GM18507 (cell line): Measurements from ENCODE around the gene DLG5.

Experiments used
- DNase-seq: peaks from one replicate; pipeline ENCODE4 v3.0.0; 2011; ENCODE audit warnings: low read depth; ENCODE audit not compliant: insufficient read length; ENCODE audit errors: extremely low spot score
- FAIRE-seq: peaks from 2 replicates; lab custom pipeline; 2011; peaks lifted over from hg19 to GRCh38; lab: Jason Lieb, UNC

The DLG5 gene

GRCh38 chr10:77854115-77854514 lies 72.4 kb downstream of the DLG5 start:
- FAIRE-seq = no peak

GRCh38 chr10:77853256-77853655 lies 73.3 kb downstream of the DLG5 start:
- FAIRE-seq (no peak), DNase-seq (no peak)

More at GRCh38 chr10:77854115-77854514, 72.4 kb downstream of the DLG5 start:
- DNase-seq = no peak

DNA sequence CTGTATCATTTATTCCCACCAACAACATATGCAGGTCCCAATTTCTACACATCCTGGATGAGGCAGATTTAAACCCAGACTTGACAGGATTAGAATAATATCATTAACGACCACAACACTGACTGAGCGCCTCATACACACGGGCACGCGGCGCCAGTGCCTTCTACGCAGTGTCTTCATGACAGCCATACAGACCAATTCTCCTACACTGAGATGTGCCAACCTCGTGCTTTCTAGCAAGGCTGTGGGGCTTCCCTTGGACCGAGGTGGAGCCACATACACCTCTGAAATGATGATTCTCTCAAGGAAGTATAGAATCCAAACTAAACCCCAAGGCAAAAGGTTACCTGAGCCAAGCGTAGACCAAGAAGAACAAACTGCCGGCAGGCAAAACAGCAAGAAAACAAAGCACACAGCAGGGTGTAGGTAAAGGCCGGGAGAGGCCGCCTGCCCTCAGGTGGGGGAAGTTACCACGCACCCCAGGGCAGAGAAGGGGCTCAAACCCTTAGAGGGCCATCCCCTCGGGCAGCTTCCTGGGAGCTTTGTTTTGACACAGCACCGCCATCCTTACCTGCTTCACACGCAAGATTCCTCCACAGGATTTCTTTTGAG lies 75.8 kb downstream of the DLG5 start:
- DNase-seq (no peak), FAIRE-seq (no peak)

- FAIRE-seq = no peak
- no peak for DNase-seq
Measured at GRCh38 chr10:77849039-77849664, 77.4 kb downstream of the DLG5 start.

- FAIRE-seq = peak; percentile 79
- DNase-seq = peak; percentile 50
Measured at GRCh38 chr10:77846718-77847311, 79.7 kb downstream of the DLG5 start.

DNA sequence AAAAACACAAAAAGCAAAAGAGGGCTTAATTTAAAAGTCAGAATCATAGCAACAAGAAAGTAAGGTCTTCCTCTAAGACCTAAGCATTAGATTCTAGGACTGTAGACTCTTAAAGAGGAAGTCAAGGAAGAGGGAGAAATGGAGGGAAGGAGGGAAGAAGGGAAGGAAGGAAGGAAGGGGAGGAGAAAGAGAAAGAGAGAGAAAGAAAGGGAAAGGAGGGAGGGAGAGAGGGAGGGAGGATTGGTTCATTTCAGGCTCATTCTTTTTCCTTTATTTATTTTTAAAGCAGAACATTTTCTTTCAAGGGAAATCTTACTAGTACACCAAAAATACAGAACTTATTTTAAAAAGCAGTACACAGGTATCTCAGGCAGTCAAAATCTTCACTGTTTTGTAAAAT lies 81.1 kb downstream of the DLG5 start:
- DNase-seq (no peak), FAIRE-seq (no peak)

- no peak for DNase-seq
- FAIRE-seq = no peak
Measured at GRCh38 chr10:77844713-77845445, 81.7 kb downstream of the DLG5 start.

DNA sequence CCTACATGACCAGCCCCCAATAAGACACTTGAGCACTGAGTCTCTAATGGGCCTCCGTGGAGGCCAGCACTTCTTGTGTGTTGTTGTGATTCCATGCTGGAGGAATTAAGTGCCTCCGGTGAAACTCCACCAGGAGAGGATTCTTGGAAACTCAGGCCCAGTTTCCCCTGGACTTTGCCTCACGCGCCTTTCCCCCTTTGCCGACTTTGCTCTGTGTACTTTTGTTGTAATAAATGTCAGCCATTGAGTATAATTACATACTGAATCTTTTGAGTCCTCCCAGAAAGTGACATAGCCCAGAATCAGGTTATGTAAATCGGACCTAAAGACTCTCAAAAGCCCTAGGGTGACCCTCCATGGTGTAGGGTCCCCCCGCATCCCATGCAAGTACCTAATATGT lies 82.4 kb downstream of the DLG5 start:
- no peak for DNase-seq
- FAIRE-seq = no peak

DNA sequence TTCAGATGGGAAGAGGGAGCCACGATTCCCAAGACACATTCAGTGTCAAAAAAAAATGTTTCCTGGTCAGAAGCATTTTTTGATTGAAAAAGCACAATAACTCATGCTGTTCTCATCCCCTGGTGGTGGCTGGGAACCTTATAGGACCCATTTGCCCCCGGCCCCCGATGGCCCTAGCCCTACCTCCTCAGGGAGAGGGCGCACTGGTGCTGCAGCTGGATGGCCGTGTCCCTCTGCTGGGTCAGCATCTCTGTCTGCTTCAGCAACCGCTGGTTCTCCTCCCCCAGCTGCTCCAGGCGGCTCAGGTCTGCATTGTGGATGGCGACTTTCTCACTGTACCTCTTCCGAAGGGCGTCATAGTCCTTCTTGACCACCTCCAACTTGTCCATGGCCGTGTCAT lies 83.3 kb downstream of the DLG5 start:
- DNase-seq (no peak), FAIRE-seq (no peak)

- DNase-seq (no peak), FAIRE-seq (no peak)
Measured at GRCh38 chr10:77842652-77843212, 83.8 kb downstream of the DLG5 start.

GRCh38 chr10:77841711-77842375 lies 84.7 kb downstream of the DLG5 start:
- no peak for DNase-seq
- no peak for FAIRE-seq

DNA sequence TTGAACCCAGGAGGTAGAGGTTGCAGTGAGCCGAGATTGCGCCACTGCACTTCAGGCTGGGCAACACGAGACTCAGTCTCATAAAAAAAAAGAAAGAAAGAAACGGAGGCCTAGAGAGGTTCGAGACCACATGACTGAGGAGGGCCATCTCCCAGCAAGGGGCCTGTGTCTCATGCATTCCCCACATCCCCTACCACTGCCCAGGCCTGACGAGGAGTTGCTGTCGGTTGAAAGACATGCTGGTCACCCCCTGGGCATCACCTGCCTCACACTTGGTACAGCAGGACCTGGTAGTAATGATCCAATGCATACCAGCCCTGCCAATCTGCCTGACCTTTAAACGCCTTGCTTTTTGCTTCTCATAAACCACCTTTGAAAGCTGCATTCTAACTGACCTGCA lies 85.9 kb downstream of the DLG5 start:
- FAIRE-seq = no peak
- no peak for DNase-seq

DNA sequence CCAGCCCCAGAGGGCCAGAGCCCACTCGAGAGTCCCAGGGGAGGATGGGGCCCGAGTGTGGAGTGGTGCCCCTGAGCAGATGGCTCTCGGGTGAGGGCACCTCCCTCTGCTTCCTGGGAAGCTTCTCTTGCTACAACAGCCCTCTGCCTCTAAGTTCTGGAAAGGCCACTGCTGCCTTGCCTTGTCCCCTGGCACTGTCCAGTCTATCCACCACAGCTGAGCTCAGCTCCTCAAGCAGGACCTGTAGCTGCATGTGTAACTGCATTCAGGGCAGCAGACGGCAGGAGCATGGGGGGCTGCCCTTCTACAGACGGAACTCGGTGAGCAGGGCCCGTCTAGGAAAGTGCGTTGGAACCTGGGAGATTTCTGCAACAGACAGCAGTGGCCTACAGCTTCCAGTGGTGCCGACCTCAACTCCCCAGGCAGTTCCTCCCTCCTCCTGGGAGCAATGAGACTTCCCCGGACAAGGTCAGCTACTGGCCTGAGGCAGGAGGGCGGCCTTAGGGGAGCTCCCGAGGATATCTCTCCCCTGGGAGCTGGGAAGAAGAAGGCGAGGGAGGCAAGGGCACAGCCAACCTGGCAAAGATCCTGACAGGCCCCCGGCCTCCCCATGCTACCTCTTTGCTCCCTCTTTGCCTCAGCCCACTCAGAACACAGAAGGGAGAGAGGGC lies 88.5 kb downstream of the DLG5 start:
- DNase-seq = no peak
- FAIRE-seq = no peak

DNA sequence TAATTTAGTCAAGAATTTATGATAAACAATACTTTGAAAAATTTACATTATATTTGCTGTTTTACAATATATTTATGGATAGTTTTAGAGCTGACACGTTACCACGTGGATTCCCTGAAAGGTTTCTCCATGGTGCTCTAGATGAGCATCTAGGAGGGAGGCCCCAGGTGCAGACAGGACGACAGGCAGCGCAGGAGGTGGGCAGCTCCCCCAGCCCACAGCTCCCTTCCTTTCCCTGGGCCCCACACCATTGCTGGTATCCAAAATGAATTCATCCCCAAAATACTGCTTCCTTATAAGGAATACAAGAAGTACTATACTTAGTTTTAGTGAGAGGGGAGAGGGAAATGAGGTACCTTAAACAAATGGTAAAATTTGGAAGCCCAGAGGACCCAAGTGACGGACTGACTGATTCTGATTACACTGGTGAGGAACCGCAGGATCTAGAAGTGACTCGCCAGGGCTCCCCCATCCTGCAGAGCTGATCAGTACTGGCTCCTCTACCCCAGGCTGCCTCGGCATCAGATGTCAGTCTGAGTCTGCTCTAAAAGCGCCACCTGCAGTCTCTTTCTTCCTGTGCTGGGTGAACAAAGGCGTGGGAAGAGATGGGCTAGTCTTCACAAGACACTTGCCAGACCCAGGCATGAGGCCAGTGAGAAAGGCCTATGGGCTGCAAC lies 89.2 kb downstream of the DLG5 start:
- DNase-seq (peak; percentile 51), FAIRE-seq (peak; percentile 83)

DNA sequence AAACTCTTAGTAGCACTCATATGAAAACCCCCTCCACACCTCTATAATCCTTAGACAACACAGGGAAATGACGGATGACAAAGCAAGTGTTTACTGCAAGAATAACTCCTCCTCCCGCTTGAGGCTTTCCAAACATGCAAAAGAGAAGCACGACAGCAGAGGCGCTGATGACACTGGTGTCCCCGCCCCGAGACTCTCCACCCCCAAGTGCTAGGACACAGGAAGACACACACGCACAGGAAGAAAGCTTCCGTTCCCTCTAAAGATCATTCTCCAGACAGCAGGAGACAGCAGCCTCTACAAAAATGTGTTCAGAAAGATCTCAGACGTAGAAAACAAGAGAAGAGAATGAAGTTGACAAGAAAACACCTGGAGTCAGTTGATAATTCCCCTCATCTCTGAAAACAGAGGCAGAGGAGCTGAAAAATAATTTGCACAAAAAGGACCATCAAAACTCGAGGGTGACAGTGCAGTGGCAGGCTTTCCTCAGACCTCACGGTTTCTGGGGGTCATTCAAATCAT lies 90.2 kb downstream of the DLG5 start:
- FAIRE-seq = peak; percentile 55

DNA sequence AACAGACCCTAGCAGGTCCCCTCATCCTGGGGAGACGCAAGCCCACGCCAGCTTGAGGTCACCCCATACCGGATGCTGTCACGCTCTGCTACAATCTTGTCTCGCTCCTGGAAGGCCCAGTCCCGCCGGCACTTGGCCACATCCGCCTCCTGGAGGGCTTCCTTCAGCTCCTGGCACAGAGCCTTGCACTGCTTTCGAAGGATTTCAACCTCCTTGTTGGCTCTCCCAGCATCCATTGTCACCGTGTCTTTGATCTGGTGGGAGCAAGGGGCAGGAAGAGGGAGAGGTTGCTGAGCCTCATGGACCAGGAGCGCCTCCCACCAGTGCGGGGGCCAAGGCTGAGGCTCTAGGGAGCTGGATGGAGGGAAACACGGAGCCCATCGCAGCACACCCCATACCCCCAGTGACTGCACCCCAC lies 90.9 kb downstream of the DLG5 start:
- DNase-seq = no peak
- no peak for FAIRE-seq

More for the DNA sequence above, 90.2 kb downstream of the DLG5 start:
- DNase-seq = no peak

DNA sequence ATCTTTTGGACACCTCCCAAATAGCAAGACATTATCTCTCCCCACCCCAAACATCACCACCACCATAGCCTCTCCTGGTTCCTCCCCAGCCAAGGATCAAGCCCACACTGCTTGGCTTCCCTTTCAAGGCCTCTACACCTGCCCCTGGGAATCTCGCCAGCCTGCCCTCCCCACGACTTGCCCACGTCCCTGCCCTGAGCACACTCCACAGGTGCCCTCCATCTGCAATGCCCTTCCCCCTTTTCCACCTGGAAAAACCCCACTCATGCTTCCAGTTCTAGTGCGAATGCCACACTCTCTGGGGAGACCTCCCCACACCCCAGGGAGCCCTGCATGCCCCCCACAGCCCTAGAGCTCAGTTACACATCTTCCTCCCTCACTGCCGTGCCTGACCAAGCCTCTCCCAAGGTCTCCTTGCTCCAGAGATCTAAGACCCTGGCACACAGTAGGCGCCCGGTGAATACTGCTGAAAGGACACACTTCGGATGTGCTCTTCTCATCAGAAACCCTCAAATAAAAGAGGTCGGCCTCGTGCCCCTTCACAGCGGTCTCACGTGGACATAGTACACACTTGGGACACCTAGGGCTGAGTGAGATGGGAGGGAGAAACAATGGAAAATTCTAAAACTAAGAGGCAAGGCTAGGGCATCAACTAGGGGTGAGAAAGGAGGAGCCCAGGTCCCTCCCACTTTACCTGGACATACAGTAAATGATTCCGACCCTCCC lies 91.4 kb downstream of the DLG5 start:
- FAIRE-seq (no peak), DNase-seq (no peak)

- DNase-seq (no peak), FAIRE-seq (no peak)
Measured at GRCh38 chr10:77834540-77834939, 92.0 kb downstream of the DLG5 start.
